Measurements from ENCODE around the gene LRRFIP1. TPM values are rescaled to one million over a fixed set of nuclear protein-coding genes. Genes with fewer than 3 reads are reported as not detected.
A peak's percentile ranks its signal among the peaks of the same experiment; 100 is the strongest.

LRRFIP1 gene
- total and polyA plus RNA-seq, 2 donors: 77.5 to 120 TPM

DNA sequence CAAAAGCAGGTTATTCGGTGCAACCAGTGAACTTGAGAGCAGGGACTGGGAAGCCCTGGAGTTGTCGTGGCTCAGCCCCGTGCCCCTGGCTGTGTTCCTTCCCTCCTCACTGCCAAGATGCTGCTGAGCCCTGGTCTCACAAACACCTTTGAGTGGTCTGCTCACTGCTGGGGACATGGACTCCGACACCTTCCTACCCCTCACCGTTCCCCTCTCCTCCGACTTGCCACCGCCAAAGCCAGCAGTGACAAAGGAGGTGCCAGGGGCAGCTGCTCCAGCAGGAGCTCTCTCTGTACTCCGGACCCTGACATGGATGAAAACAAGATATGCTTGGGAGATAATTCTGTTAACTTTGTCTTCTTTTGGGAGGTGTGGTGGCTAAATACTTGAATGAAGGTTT, 17.9 kb downstream of the LRRFIP1 start:
- no peaks in the 10 kb centered on the region for H3K36me3 ChIP-seq (ENCODE audit: insufficient read depth)
- no peaks in the 10 kb centered on the region for H3K4me1 ChIP-seq (ENCODE audit: insufficient read depth)
- WGBS: 83% methylated on average over 8 of the region's 8 CpGs
- no peak overlapping the region for H3K4me3 ChIP-seq (ENCODE audit: low read depth, low read length)
- no peak for DNase-seq (ENCODE audit: extremely low spot score)
- H3K27ac ChIP-seq (ENCODE audit: low read depth): no peak overlapping the region

DNA sequence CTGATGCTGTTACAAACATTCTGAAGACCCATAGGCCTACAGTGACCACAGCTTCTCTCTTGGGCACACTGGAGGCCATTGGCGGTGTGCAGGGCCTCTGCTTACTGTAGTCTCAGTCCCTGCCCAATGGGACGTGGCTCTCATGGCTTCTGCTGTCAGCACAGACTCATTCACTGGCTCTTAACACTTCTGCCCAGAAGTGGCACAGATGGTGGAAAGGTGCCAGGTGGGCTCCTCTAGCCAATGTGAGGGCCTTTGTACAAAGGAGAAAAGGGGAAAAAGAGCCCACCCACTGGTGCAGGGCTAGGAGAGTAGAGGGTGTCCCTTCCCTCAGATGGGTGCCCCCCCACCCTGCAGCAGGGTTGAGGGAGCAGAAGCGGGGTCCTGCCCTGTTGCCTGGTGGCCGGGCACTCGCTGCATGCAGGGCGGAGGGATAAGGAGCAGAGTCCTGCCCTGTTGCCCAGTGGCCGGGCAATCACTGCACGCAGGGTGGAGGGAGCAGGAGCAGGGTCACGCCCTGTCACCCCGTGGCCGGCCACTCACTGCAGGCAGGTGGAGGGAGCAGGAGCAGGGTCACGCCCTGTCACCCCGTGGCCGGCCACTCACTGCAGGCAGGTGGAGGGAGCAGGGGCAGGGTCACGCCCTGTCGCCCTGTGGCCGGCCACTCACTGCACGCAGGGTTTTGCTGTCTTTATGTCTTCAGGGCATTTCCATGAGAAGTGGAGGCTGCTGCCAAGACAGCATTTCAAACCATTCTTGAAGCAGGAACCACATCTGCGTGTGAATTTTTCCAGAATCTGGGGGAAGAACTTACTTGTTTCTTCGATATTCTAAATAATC, 20.0 kb downstream of the LRRFIP1 start:
- Histone ChIP-seq H3K4me1 (ENCODE audit: insufficient read depth) (no peaks in the 10 kb centered on the region), H3K36me3 (ENCODE audit: insufficient read depth) (no peaks in the 10 kb centered on the region), H3K27ac (ENCODE audit: low read depth) (no peak overlapping the region), H3K4me3 (ENCODE audit: low read depth, low read length) (no peak overlapping the region)
- 92% methylated on average over 19 of the region's 20 CpGs for WGBS
- DNase-seq (ENCODE audit: extremely low spot score): no peak

DNA sequence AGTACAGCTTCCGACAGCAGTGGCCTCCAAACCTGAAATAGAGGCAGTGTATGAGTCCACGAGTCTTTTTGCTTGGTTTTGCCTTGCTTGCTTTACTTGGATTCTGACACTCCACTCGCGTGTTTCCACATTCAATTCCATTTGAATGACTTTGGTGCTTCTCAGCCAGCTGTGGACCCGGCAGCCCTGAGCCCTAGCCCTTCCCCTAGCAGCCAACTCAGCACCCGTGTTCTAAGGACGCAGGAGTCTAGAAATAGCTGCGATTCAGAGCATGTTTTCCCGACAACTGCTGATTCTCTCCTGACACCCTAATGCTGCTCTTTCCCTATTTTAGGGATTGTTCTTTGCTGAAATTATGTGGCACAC, 20.6 kb downstream of the LRRFIP1 start:
- H3K36me3 ChIP-seq (ENCODE audit: insufficient read depth): no peaks in the 10 kb centered on the region
- no peak for DNase-seq (ENCODE audit: extremely low spot score)
- no peak overlapping the region for H3K4me3 ChIP-seq (ENCODE audit: low read depth, low read length)
- no peak overlapping the region for H3K27ac ChIP-seq (ENCODE audit: low read depth)
- WGBS: 87% methylated on average over 9 of the region's 9 CpGs
- H3K4me1 ChIP-seq (ENCODE audit: insufficient read depth): no peaks in the 10 kb centered on the region

DNA sequence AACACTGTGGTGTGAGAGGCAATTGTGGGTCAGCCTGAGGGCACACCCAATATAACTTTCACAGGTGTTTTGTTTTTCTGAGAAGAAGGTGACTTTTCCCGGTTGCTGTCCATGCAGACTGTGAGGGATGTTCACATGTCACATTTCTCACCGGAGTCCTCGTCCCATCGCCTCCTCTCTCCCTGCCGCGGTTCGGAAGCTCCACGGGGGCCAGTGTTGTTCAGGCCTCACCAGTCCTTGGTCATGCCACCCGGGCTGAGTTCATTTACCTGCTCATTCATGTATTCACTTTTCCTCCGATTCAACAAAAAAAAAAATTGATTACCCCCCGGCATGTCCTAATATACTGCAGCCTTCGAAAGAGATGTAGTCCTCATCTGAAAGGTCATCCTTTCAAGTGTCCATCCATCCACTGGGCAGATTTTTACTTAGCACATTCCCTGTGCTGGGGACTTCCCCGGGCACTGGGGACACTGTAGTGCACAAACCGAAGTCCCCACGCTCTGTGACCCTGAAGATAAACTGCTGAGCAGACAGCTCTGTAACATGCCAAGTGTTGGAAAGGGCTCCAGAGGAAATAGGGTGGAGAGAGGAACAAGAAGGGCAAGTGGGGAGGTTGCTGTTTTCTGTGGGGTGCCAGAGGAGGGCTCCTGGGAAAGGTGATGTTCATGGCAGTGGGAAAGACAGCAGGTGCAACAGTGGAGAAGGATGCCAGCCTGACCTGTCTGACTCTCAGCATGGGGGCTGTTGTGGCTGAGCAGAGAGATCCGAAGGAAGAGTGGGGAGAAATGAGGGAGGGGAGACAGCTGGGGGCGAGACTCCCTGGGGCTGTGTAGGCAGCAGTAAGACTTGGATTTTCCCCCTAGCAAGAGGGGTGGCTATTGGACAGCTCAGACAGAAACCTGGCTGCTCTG, 22.4 kb downstream of the LRRFIP1 start:
- DNase-seq (ENCODE audit: extremely low spot score): no peak
- Histone ChIP-seq H3K4me1 (ENCODE audit: insufficient read depth) (no peaks in the 10 kb centered on the region), H3K27ac (ENCODE audit: low read depth) (no peak overlapping the region), H3K4me3 (ENCODE audit: low read depth, low read length) (no peak overlapping the region), H3K36me3 (ENCODE audit: insufficient read depth) (no peaks in the 10 kb centered on the region)
- WGBS: 95% methylated on average over 17 of the region's 17 CpGs

DNA sequence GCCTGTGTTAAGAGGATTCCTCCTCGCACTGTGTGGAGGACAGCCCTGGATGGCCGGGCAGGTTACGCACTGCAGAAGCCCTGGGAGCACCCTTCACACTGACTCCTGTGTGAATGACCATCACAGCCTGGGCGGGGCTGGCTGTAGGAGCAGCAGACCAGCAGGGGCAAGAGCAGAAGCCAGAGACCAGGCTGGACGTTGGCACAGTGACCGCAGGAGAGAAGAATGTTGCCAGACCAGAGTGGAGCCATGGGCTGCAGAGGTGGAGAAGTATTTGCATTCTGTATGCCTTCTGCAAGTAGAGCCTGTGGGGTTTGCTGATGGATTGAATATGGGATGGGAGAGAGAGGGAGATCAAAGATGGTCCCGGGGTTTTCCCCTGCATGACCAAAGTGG, 23.1 kb downstream of the LRRFIP1 start:
- H3K4me1 ChIP-seq (ENCODE audit: insufficient read depth): no peaks in the 10 kb centered on the region

DNA sequence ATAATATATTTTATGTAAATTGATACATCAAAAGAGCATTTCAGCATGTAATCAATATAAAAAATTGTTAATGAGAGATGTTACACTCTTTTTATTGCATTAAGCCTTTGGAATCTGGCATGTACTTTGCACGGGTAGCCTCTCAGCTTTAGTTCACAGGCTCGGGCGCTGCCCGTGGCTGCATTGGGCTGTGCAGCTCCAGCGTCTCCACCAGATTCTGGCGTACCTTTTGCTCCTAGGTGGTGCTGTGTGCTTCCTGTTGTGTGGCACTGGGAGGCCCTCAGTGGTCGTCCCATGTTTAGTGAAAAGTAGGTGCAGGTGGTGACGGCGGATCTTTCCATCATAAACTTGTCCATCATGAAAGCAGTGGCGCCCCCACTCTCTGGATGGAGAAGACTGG, 24.4 kb downstream of the LRRFIP1 start:
- no peak for DNase-seq (ENCODE audit: extremely low spot score)
- no peak overlapping the region for H3K4me3 ChIP-seq (ENCODE audit: low read depth, low read length)
- 96% methylated on average over 10 of the region's 10 CpGs for WGBS
- H3K27ac ChIP-seq (ENCODE audit: low read depth): no peak overlapping the region
- H3K4me1 ChIP-seq (ENCODE audit: insufficient read depth): no peaks in the 10 kb centered on the region
- H3K36me3 ChIP-seq (ENCODE audit: insufficient read depth): no peaks in the 10 kb centered on the region

More for the DNA sequence above, 23.1 kb downstream of the LRRFIP1 start:
- H3K4me3 ChIP-seq (ENCODE audit: low read depth, low read length): no peak overlapping the region
- no peak overlapping the region for H3K27ac ChIP-seq (ENCODE audit: low read depth)
- no peak for DNase-seq (ENCODE audit: extremely low spot score)
- 93% methylated on average over 7 of the region's 7 CpGs for WGBS
- H3K36me3 ChIP-seq (ENCODE audit: insufficient read depth): no peaks in the 10 kb centered on the region

DNA sequence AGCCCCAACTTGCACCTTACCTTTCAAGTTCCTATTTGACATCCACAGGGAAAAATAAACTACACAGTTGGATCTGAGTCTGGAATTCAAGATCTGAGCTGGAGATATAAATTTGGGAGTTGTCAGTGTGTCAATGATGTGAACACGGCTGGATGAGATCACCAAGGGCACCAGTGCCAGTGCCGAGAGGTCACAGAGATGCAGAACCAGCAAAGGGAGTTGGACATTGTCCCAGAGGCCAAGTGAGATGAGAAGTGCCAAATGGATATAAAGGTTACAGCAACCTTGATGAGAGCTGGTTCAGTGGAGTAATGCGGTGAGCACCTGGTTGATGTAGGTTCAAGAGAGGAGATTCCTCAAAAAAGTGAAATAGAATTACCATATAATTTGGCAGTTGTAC, 24.8 kb downstream of the LRRFIP1 start:
- DNase-seq (ENCODE audit: extremely low spot score): no peak
- H3K27ac ChIP-seq (ENCODE audit: low read depth): no peak overlapping the region
- no peaks in the 10 kb centered on the region for H3K36me3 ChIP-seq (ENCODE audit: insufficient read depth)
- H3K4me3 ChIP-seq (ENCODE audit: low read depth, low read length): no peak overlapping the region
- 94% methylated on average over 3 of the region's 3 CpGs for WGBS
- no peaks in the 10 kb centered on the region for H3K4me1 ChIP-seq (ENCODE audit: insufficient read depth)

DNA sequence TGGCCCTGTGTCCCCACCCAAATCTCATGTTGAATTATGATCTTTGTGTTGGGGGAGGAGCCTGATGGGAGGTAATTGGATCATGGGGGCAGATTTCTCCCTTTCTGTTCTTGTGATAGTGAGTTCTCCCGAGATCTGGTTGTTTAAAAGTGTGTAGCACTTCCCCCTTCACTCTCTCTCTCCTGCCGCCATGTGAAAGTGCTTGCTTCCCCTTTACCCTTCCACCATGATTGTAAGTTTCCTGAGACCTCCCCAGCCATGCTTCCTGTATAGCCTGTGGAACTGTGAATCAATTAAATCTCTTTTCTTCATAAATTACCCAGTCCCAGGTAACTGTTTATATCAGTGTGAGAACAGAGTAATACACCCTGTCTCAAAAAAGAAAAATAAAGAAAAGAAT, 25.5 kb downstream of the LRRFIP1 start:
- Histone ChIP-seq H3K4me1 (ENCODE audit: insufficient read depth) (no peaks in the 10 kb centered on the region), H3K36me3 (ENCODE audit: insufficient read depth) (no peaks in the 10 kb centered on the region), H3K27ac (ENCODE audit: low read depth) (no peak overlapping the region), H3K4me3 (ENCODE audit: low read depth, low read length) (no peak overlapping the region)
- WGBS: 93% methylated on average over 2 of the region's 2 CpGs
- no peak for DNase-seq (ENCODE audit: extremely low spot score)

DNA sequence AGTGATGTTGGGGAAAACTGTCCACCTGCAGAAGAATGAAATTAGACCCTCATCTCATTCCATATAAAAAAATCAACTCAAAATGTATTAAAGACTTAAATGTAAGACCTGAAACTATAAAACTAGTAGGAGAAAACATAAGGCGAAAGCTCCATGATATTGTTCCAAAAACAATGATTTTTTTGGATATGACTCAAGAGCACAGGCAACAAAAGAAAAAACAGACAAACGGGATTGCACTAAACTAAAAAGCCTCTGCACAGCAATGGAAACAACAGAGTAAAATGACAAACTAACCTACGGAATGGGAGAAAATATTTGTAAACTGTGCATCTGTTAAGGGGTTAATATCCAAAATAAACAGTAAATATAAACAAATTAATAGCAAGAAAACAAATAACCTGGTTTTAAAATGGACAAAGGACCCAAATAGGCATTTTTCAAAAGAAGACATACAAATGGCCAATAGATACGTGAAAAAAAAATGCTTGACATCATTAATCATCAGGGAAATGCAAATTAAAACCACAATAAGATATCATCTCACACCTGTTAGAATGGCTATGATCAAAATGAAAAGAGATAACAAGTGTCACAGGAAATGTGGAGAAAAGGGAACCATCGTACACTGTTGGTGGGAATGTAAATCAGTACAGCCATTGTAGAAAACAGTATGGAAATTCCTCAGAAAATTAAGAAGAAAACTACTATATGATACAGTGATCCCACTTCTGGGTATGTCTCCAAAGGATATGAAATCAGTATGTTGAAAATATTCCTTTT, 26.6 kb downstream of the LRRFIP1 start:
- DNase-seq (ENCODE audit: extremely low spot score): no peak
- Histone ChIP-seq H3K27ac (ENCODE audit: low read depth) (no peak overlapping the region), H3K4me3 (ENCODE audit: low read depth, low read length) (no peak overlapping the region), H3K36me3 (ENCODE audit: insufficient read depth) (no peaks in the 10 kb centered on the region), H3K4me1 (ENCODE audit: insufficient read depth) (no peaks in the 10 kb centered on the region)
- WGBS: 87% methylated on average over 5 of the region's 5 CpGs

DNA sequence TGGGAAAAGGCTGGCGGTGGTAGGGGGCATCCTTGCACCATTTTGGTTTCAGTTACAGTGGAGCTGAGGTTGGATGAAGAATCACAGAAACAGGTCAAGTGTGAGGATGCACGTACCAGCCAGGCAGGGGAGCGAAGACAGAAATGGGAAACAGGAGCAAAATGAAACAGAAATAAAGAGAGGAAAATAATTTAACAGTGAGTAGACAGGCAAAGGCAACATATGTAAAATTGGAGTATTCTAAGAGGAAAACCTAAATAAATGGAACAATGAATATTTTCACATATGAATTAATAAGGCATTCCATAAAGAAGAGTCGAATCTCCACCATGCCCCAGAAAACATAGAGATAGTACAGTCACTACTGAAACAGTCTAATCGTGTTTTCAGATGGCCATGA, 29.7 kb downstream of the LRRFIP1 start:
- H3K27ac ChIP-seq (ENCODE audit: low read depth): no peak overlapping the region
- H3K4me3 ChIP-seq (ENCODE audit: low read depth, low read length): no peak overlapping the region
- DNase-seq (ENCODE audit: extremely low spot score): no peak
- WGBS: 88% methylated on average over 5 of the region's 5 CpGs
- H3K4me1 ChIP-seq (ENCODE audit: insufficient read depth): no peaks in the 10 kb centered on the region
- H3K36me3 ChIP-seq (ENCODE audit: insufficient read depth): no peaks in the 10 kb centered on the region

DNA sequence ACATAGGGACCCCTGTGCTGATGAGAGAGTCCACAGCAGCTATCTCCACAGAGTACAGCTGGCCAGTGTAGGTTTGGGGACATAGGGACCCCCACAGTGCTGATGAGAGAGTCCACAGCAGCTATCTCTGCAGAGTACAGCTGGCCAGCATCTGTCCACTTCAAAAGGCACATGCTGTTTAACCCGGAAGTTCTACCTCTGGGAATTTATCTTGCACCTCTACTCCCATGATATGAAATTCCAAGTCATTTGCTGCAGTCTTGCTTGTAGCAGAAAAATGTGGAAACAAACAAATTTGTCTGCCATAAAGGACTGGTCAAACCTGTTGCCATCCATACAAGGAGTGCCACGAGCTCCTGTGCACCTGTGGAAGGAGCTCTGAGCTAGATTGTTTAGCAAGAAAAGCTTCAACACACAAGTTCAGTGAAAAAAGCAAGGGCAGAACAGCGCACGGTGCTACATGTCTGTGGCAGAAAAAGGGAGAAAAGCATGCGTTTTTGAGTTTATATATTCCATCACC, 33.1 kb downstream of the LRRFIP1 start:
- 82% methylated on average over 5 of the region's 5 CpGs for WGBS
- DNase-seq (ENCODE audit: extremely low spot score): no peak
- H3K4me1 ChIP-seq (ENCODE audit: insufficient read depth): no peaks in the 10 kb centered on the region
- H3K27ac ChIP-seq (ENCODE audit: low read depth): no peak overlapping the region
- H3K4me3 ChIP-seq (ENCODE audit: low read depth, low read length): no peak overlapping the region
- H3K36me3 ChIP-seq (ENCODE audit: insufficient read depth): no peaks in the 10 kb centered on the region

DNA sequence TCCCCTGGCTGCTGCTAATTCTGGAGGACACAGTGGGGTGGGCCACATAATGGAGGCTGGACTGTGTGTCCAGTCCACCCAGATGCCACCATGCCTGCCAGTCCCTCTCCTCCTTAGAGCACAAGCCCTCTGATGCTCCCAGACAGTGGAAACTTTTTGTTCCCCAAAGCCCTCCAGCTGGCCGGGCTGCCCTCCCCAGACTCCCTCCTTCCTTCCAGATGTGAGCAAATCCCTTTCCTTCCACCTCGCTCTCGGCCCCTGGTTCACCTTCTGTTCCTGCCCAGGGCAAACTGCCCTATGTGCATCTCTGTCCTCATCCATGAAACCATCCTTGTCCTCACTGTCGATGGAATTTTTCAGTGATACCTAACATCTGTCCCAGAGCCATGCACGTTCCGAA, 33.9 kb downstream of the LRRFIP1 start:
- Histone ChIP-seq H3K36me3 (ENCODE audit: insufficient read depth) (no peaks in the 10 kb centered on the region), H3K4me3 (ENCODE audit: low read depth, low read length) (no peak overlapping the region), H3K4me1 (ENCODE audit: insufficient read depth) (no peaks in the 10 kb centered on the region), H3K27ac (ENCODE audit: low read depth) (peak overlapping the region; percentile 38)
- DNase-seq (ENCODE audit: extremely low spot score): no peak
- 69% methylated on average over 6 of the region's 6 CpGs for WGBS

DNA sequence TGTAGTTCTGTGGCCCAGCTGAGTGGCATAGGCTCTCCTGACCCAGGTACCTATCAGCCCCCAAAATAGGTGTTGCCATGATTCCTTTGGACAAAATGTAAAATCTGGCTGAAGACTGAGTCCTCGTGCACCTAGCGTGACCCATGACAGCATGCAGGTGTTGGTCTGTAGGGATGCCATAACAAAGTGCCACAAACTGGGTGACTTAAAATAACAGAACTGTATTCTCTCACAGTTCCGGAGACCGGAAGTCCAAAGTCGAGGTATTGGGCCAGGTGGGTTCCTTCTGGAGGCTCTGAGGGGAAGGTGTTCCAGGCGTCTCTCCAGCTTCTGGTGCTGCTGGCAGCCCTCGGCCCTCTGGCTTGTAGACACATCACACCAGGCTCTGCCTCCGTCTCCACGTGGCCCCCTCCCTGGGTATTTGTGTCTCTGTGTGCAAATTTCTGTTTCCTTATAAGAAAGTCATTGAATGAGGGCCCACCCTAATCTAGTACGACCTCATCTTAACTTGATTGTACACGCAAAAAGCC, 34.5 kb downstream of the LRRFIP1 start:
- Histone ChIP-seq H3K4me3 (ENCODE audit: low read depth, low read length) (no peak overlapping the region), H3K4me1 (ENCODE audit: insufficient read depth) (no peaks in the 10 kb centered on the region), H3K27ac (ENCODE audit: low read depth) (no peak overlapping the region), H3K36me3 (ENCODE audit: insufficient read depth) (no peaks in the 10 kb centered on the region)
- 70% methylated on average over 11 of the region's 11 CpGs for WGBS
- DNase-seq (ENCODE audit: extremely low spot score): no peak
